Activated naive CD8-positive, alpha-beta T cell (primary cell): Measurements from ENCODE around the gene DRC1.

Source experiments
- H3K27ac Mint-ChIP-seq: one replicate; pipeline ENCODE4 v1.8.0; 2021; ENCODE audit warnings: mixed read lengths
- H3K27me3 Mint-ChIP-seq: one replicate; pipeline ENCODE4 v1.8.0; 2021; ENCODE audit warnings: mixed read lengths
- H3K36me3 Mint-ChIP-seq: one replicate; pipeline ENCODE4 v1.8.0; 2021; ENCODE audit warnings: mixed read lengths
- H3K4me1 Mint-ChIP-seq: one replicate; pipeline ENCODE4 v1.8.0; 2021; ENCODE audit warnings: low read depth, mixed read lengths
- H3K4me3 Mint-ChIP-seq: one replicate; pipeline ENCODE4 v1.8.0; 2021; ENCODE audit warnings: mild to moderate bottlenecking, mixed read lengths
- H3K9me3 Mint-ChIP-seq: one replicate; pipeline ENCODE4 v1.8.0; 2021; ENCODE audit warnings: low read depth, mixed read lengths

Gene DRC1

GRCh38 chr2:26471289-26471688 is 69.6 kb downstream of the DRC1 start:
- no peak overlapping the region for H3K27ac Mint-ChIP-seq
- H3K9me3 Mint-ChIP-seq: peaks cover 11% of the 10 kb centered on the region
- no peaks in the 10 kb centered on the region for H3K27me3 Mint-ChIP-seq
- no peak overlapping the region for H3K4me3 Mint-ChIP-seq
- H3K4me1 Mint-ChIP-seq: no peaks in the 10 kb centered on the region
- H3K36me3 Mint-ChIP-seq: no peaks in the 10 kb centered on the region

DNA sequence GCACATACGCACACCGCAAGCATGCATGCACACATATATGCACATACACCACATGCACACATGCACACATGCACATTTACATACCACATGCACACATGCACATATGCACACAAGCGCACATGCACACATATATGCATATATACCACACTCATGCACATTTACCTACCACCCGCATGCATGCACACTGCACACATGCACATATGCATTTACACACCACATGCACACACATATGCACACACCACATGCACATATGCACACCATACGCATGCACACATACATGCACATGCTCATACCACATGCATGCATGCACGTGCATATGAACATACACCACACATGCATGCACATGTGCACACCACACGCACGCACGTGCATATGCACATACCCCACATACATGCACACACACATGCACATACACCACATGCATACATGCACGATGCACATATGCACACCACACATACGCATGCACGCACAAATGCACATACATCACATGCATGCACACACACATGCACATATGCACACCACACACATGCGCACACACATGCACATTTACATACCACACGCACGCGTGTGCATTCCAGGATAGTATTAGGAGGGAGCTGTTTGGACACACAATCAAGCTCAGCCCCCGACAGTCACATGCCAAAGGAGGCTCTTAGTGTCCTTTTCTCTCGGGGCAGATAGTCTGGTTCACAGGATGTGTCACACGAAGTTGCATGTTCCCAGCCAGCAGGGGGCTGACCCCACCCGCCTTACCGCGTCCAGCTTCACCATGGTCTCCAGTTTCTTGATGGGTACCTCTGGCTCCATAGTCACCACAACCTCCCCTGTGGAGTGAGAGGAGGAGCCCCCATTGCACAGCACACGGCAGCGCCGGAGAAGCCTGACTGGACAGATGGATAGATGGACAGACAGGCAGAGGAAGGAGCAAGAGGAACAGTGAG is 70.3 kb downstream of the DRC1 start:
- no peaks in the 10 kb centered on the region for H3K4me1 Mint-ChIP-seq
- no peak overlapping the region for H3K4me3 Mint-ChIP-seq
- H3K27ac Mint-ChIP-seq: no peak overlapping the region
- H3K9me3 Mint-ChIP-seq: peaks cover 11% of the 10 kb centered on the region
- H3K36me3 Mint-ChIP-seq: no peaks in the 10 kb centered on the region
- no peaks in the 10 kb centered on the region for H3K27me3 Mint-ChIP-seq

DNA sequence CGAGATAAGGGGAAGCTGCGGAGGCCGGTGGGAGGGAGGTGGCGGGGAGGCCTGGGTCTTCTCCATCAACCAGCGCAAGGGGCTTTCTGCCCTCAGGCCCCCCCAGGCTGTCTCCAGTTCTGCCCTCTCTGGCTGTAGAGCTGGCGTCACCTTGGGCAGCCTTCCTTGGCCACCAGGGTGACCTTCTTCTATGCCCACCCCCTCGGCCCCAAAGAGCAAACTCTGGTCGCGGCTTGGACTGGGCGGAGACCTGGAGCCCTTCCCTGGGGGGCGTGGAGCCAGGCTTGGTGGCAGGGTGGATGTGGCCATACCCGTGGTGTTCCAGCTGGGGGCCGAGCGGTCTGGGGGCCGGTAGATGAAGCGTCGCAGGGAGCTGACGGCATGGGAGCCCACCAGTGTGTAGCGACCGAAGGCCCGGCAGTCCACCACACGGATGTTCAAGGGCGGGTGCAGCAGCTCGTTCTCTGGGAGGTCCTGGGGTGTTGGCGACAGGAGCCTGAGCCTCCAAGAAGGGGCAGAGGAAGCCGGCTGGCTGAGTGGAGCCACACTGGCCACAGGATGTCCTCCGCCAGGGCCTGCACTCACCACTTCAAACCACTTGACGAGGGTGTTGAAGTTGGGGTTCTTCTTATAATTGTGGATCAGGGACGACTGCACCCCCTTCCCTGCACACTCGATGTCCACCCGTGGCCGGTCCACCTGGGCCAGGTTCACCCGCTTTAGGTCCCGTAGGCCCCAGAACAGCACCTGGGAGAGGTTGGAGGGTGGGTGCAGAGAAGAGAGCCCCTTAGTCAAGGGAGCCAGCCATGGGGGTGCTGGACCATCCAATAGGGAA is 71.3 kb downstream of the DRC1 start:
- Mint-ChIP-seq H3K4me3 (no peak overlapping the region), H3K4me1 (peaks cover 2% of the 10 kb centered on the region), H3K36me3 (no peaks in the 10 kb centered on the region), H3K27ac (no peak overlapping the region), H3K9me3 (peaks cover 11% of the 10 kb centered on the region), H3K27me3 (no peaks in the 10 kb centered on the region)

DNA sequence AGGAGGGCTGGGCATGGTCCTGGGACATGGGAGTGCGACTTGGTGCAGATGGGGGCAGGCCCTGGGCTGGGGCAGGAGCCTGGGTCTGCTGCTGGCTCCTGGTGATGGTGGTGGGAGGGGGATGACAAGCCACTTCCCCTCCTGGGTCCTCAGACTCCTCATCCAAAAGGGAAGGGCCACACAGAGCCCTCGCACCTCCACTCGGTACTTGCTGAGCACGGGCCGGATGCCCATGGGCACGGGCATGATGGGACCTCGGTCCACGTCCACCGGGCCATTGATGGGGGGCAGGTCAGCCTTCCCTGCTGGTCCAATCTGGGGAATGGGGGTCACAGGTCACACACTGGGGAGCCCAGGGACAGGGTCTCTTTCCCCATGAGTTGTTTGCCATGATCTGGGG is 72.1 kb downstream of the DRC1 start:
- Mint-ChIP-seq H3K4me3 (no peak overlapping the region), H3K27me3 (no peaks in the 10 kb centered on the region), H3K36me3 (no peaks in the 10 kb centered on the region), H3K27ac (no peak overlapping the region), H3K9me3 (peaks cover 11% of the 10 kb centered on the region), H3K4me1 (peaks cover 2% of the 10 kb centered on the region)

GRCh38 chr2:26474261-26474785 is 72.6 kb downstream of the DRC1 start:
- no peak overlapping the region for H3K27ac Mint-ChIP-seq
- H3K4me3 Mint-ChIP-seq: no peak overlapping the region
- peaks cover 2% of the 10 kb centered on the region for H3K4me1 Mint-ChIP-seq
- H3K27me3 Mint-ChIP-seq: no peaks in the 10 kb centered on the region
- H3K9me3 Mint-ChIP-seq: peaks cover 7% of the 10 kb centered on the region
- H3K36me3 Mint-ChIP-seq: no peaks in the 10 kb centered on the region

DNA sequence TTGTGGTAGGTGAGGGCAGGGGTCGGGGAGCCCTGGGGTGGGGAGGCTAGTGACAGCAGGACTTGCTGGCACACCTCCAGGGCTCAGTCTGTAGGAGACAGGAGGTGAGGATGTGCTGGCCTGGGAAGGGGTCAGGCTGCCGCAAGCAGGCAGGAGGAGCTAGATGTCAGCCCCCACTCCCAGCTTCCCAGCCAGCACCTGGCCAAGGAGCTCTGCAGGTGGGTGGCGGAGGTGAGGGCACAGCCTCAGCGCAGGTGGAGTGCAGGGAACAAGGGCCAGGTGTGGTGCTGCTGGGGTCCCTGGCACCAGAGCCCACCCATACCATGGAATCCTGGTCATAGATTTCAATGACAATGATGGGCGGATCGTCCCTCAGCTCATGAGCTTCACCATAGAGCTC is 73.3 kb downstream of the DRC1 start:
- Mint-ChIP-seq H3K4me1 (peaks cover 2% of the 10 kb centered on the region), H3K9me3 (peaks cover 2% of the 10 kb centered on the region), H3K27me3 (no peaks in the 10 kb centered on the region), H3K36me3 (no peaks in the 10 kb centered on the region), H3K4me3 (no peak overlapping the region), H3K27ac (no peak overlapping the region)

DNA sequence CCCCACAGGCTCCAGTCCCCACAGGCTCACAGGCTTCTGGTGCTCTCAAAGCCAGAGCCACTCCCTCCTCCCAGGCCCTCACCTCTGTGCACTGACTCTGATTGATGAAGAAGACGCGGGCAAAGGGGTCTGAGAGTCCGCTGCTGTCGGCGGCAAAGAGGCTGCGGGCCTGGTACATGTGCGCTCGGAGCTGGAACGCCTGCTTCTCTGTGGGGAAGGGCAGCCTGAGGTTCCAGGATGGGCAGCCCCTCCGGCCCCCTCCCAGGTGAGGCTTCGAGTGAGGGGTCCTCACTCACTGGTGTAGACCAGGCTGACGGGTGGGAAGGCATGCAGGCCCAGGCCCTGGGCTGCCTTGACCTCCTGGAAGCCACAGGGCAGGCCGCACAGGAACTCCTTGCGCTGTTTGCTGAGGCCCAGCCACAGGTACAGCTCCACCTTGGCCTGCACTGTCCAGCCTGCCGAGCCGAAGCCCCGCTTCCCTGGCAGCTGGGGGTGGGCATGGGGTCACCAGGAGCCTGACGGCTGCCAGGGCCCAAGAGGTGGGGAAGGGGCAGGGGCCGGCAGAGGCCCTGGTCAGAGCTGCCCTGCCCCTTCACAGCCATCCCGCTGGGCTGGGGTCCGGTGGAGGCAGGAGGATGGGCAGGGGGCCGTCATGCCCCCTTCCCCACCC is 74.2 kb downstream of the DRC1 start:
- H3K9me3 Mint-ChIP-seq: no peaks in the 10 kb centered on the region
- peaks cover 2% of the 10 kb centered on the region for H3K4me1 Mint-ChIP-seq
- no peak overlapping the region for H3K4me3 Mint-ChIP-seq
- no peak overlapping the region for H3K27ac Mint-ChIP-seq
- H3K27me3 Mint-ChIP-seq: no peaks in the 10 kb centered on the region
- no peaks in the 10 kb centered on the region for H3K36me3 Mint-ChIP-seq

DNA sequence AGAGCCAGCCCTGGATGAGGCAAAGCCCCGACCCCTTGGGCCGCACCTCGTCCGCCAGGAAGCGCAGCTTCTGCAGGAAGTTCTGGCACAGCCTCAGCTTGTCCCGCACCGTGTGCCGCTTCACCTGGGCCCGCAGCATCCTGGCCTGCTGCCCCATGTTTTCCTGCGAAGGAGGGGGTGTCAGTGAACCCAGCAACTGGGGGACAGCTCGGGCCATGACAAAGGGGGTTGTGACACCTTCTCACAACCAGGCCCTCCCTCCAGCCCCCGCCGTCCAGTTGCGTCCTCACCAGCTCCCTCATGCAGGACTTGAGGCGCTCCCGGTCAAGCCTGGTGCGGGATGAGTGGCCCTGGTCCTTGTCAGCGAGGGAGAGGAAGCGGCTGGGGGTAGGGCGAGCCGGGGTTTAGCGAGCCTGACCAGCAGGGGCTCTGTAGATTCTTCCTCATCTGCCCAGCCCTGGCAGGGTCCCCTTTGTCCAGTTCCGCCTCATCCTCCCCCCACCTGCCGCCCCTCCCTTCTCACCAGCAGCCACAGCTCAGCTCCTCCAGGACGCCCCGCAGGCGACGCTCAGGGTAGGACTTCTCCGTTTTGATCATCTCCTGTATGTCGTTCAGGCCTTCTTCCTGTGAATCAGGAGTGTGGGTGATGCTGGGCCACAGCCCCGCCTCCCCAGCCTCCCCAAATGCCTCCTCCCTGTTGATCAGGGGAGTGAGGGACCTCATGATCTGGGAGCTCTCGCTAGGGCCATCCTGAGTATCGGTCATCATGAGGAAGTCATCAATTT is 75.6 kb downstream of the DRC1 start:
- Mint-ChIP-seq H3K27ac (no peak overlapping the region), H3K27me3 (no peaks in the 10 kb centered on the region), H3K4me3 (no peak overlapping the region), H3K9me3 (no peaks in the 10 kb centered on the region), H3K4me1 (peaks cover 2% of the 10 kb centered on the region), H3K36me3 (no peaks in the 10 kb centered on the region)

- Mint-ChIP-seq H3K9me3 (no peaks in the 10 kb centered on the region), H3K4me1 (peaks cover 2% of the 10 kb centered on the region), H3K27ac (no peak within 1 kb of the TSS), H3K4me3 (no peak within 1 kb of the TSS), H3K36me3 (no peaks in the 10 kb centered on the region), H3K27me3 (no peaks in the 10 kb centered on the region)
These were observed 76.2 kb downstream of the DRC1 start, which contains the start of gene OTOF for GRCh38 chr2:26477911-26478253. Gene OTOF (minus strand): TSS chr2:26478124.

GRCh38 chr2:26478366-26478765 is 76.6 kb downstream of the DRC1 start:
- Mint-ChIP-seq H3K27me3 (no peaks in the 10 kb centered on the region), H3K36me3 (no peaks in the 10 kb centered on the region)

DNA sequence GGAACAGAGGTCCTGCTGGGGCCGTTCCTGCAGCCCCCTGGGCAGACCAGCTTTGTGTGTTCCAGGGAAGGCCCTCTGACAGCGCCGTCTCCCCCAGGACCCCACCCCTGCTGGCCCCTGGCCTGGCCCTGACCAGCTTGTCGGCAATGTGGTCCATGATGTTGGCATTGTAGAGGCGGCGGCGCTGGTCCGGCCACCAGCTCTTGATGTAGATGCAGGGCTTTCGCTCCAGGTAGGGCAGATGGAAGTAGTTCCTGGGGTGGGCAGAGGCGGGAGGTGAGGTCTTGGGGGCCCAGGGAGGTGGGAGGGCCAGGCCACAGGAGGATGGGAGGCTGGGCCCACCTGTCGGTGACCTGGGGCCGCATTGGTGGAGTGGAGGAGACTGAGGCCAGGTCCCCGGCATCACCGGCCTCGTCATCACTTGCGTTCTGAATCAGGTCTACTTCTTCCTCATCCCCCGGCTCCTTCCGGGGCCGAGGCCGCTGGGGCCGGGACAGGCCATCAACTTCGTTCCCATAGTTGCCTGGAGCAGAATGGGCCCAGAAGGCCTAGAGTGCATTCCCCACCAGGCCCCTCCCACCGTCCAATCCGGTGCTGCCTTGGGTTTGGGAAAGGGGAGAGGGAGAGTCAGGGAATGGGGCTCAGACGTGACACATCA is 77.5 kb downstream of the DRC1 start:
- Mint-ChIP-seq H3K4me1 (peaks cover 2% of the 10 kb centered on the region), H3K9me3 (no peaks in the 10 kb centered on the region), H3K27ac (no peak overlapping the region), H3K36me3 (no peaks in the 10 kb centered on the region), H3K27me3 (no peaks in the 10 kb centered on the region), H3K4me3 (no peak overlapping the region)

More at GRCh38 chr2:26478366-26478765, 76.6 kb downstream of the DRC1 start:
- no peak overlapping the region for H3K27ac Mint-ChIP-seq
- H3K9me3 Mint-ChIP-seq: no peaks in the 10 kb centered on the region
- H3K4me1 Mint-ChIP-seq: peaks cover 2% of the 10 kb centered on the region
- no peak overlapping the region for H3K4me3 Mint-ChIP-seq

DNA sequence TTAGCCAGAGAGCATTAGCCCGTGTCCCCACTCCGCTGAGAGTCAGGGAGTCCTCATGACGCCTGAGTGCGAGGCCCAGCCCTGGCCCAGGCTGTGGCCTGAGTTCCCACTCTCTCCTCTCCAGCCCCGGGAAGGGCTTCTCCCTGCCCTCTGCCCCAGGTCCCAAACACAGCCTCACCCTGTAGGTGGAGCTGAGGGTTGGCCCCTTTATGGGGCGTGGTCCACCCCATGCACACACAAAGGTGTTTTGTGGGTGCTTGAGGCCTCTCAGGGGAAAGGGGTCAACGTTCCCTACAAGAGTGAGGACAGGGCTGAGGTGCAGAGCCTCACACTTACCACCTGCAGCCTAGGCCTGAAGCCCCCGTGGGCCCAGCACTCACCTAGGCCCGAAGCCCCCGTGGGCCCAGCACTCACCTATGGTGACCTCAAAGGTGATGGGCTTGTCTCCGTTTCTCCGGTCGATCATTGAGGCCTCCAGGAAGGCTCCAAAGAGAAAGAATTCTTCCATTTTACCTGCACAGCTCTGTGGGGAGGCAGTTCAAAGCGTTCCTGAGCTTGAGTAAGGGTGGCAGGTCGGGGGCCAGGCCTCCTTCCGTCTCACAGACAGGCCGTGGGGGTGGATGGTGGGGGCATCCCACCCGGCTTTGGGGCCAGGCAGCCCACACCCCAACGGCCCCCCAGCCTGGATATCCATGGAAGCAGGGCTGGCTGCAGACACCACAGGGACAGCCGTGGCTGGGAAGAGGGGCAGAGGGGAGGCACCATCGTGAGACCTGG is 78.3 kb downstream of the DRC1 start:
- Mint-ChIP-seq H3K27me3 (no peaks in the 10 kb centered on the region), H3K36me3 (no peaks in the 10 kb centered on the region), H3K9me3 (no peaks in the 10 kb centered on the region), H3K27ac (no peak overlapping the region), H3K4me3 (no peak overlapping the region), H3K4me1 (peaks cover 2% of the 10 kb centered on the region)
